ENCODE results near the gene RNASE4.

The RNASE4 gene

GRCh38 chr14:20748439-20748838, 64.1 kb downstream of the RNASE4 start:
- Histone ChIP-seq H3K27me3 (ENCODE audit: low read depth) (no peaks in the 10 kb centered on the region), H3K36me3 (replicated peaks) (no peaks in the 10 kb centered on the region), H3K4me3 (no peak overlapping the region), H3K9me3 (no peaks in the 10 kb centered on the region; the same call in 1 of the 2 replicates), H3K4me1 (no peaks in the 10 kb centered on the region)
- DNase-seq (ENCODE audit: low spot score in 2 of 2): no peak
- in situ Hi-C loops (cut with MboI; ENCODE audit: low sequenced_read_pairs): no loop called here

- in situ Hi-C loops (cut with MboI; ENCODE audit: low sequenced_read_pairs): no loop called here
- no peaks in the 10 kb centered on the region for H3K27me3 ChIP-seq (ENCODE audit: low read depth)
- no peak for DNase-seq (ENCODE audit: low spot score in 2 of 2)
- H3K9me3 ChIP-seq: no peaks in the 10 kb centered on the region; the same call in 1 of the 2 replicates
- no peaks in the 10 kb centered on the region for H3K4me1 ChIP-seq
- no peaks in the 10 kb centered on the region for H3K36me3 ChIP-seq (replicated peaks)
- no peak overlapping the region for H3K4me3 ChIP-seq
These were observed 65.8 kb downstream of the RNASE4 start for GRCh38 chr14:20750194-20750593.
